HepG2 (cell line): ENCODE measurements around the gene PRSS8. TPM values are rescaled to one million over a fixed set of nuclear protein-coding genes. Genes with fewer than 3 reads are reported as not detected.

Experiments used
- ADNP ChIP-seq: sonication (generic); formaldehyde crosslinking; IDR thresholded peaks from 2 replicates; pipeline ENCODE4 v1.4.0; 2020; ENCODE audit warnings: missing genetic modification reagents
- CHCHD3 ChIP-seq: sonication (generic); formaldehyde crosslinking; IDR thresholded peaks from 2 replicates; pipeline ENCODE4 v1.8.0; 2022; ENCODE audit warnings: mild to moderate bottlenecking, missing genetic modification reagents, moderate library complexity
- CREM ChIP-seq, 2 experiments: sonication (generic) in 1 of 2; formaldehyde crosslinking in 1 of 2; IDR thresholded peaks; 2 replicates each; pipeline versions ENCODE4 v1.4.0 to v1.6.1; 2016 to 2020; ENCODE audit warnings: antibody characterized with exemption in 1 of 2, mild to moderate bottlenecking in 1 of 2, missing genetic modification reagents in 1 of 2
- ISX ChIP-seq: sonication (generic); formaldehyde crosslinking; conservative IDR thresholded peaks from 2 replicates; pipeline ENCODE4 v1.5.0; 2020; ENCODE audit warnings: missing genetic modification reagents
- KLF15 ChIP-seq: sonication (generic); formaldehyde crosslinking; IDR thresholded peaks from 2 replicates; pipeline ENCODE4 v1.8.1; 2023; ENCODE audit warnings: borderline replicate concordance, mild to moderate bottlenecking, inconsistent platforms, missing genetic modification reagents, mixed read lengths
- RFX3 ChIP-seq: IDR thresholded peaks from 2 replicates; pipeline ENCODE4 v1.6.1; 2016; ENCODE audit warnings: missing biosample characterization, missing genetic modification reagents
- SMAD3 ChIP-seq: sonication (generic); formaldehyde crosslinking; IDR thresholded peaks from 2 replicates; pipeline ENCODE4 v1.4.0; 2020; ENCODE audit warnings: missing genetic modification reagents
- ZNF232 ChIP-seq: sonication (generic); formaldehyde crosslinking; IDR thresholded peaks from 2 replicates; pipeline ENCODE4 v1.4.0; 2020; ENCODE audit warnings: missing genetic modification reagents, borderline replicate concordance
- ZNF317 ChIP-seq: sonication (generic); formaldehyde crosslinking; IDR thresholded peaks from 2 replicates; pipeline ENCODE4 v1.5.0; 2020; ENCODE audit warnings: mild to moderate bottlenecking, missing genetic modification reagents
- ZNF337 ChIP-seq: sonication (generic); formaldehyde crosslinking; IDR thresholded peaks from 2 replicates; pipeline ENCODE4 v1.5.1; 2020; ENCODE audit warnings: missing genetic modification reagents, low read depth, mild to moderate bottlenecking, borderline replicate concordance
- ZNF430 ChIP-seq: sonication (generic); formaldehyde crosslinking; IDR thresholded peaks from 2 replicates; pipeline ENCODE4 v1.9.0; 2021; ENCODE audit warnings: mild to moderate bottlenecking, missing genetic modification reagents
- ZNF484 ChIP-seq: sonication (generic); formaldehyde crosslinking; IDR thresholded peaks from 2 replicates; pipeline ENCODE4 v1.5.1; 2020; ENCODE audit warnings: mild to moderate bottlenecking, low read depth, missing genetic modification reagents, borderline replicate concordance
- ZNF557 ChIP-seq: sonication (generic); formaldehyde crosslinking; IDR thresholded peaks from 2 replicates; pipeline ENCODE4 v1.4.0; 2020; ENCODE audit warnings: missing genetic modification reagents
- ZNF563 ChIP-seq: sonication (generic); formaldehyde crosslinking; IDR thresholded peaks from 2 replicates; pipeline ENCODE4 v1.8.0; 2022; ENCODE audit warnings: mild to moderate bottlenecking, moderate library complexity, missing genetic modification reagents
- polyA plus RNA-seq, 8 experiments: library from polyadenylated mRNA; depleted of rRNA in 3 of 8; stranded (reverse) in 7 of 8; unstranded in 1 of 8; fragments of >200 nt; fragmentation: Illumina TruSeq in 4 of 8; extraction: Trizol in 4 of 8; gene quantifications; 2 replicates each; pipeline versions ENCODE4 v1.2.1 to v1.2.3, GENCODE V29; 2011 to 2016; ENCODE audit warnings: low read depth in 4 of 8, missing spikeins in 1 of 8, mixed read lengths in 1 of 8; ENCODE audit not compliant: insufficient read depth in 1 of 8
- total RNA-seq, 5 experiments: library from RNA; depleted of rRNA; stranded (reverse); fragments of >200 nt; fragmentation: Illumina TruSeq; extraction: Trizol; gene quantifications; 2 replicates each; pipeline ENCODE4 v1.2.3, GENCODE V29; 2016; ENCODE audit warnings: low read depth in 1 of 5
- TF ChIP-seq, protein P1 (sequence below): sonication (generic); formaldehyde crosslinking; IDR thresholded peaks from 2 replicates; pipeline ENCODE4 v1.4.0; 2020; ENCODE audit warnings: missing genetic modification reagents, mild to moderate bottlenecking, borderline replicate concordance
- TF ChIP-seq, protein P2 (sequence below): sonication (generic); formaldehyde crosslinking; IDR thresholded peaks from 2 replicates; pipeline ENCODE4 v1.5.1; 2020; ENCODE audit warnings: mild to moderate bottlenecking, missing genetic modification reagents, moderate library complexity
- TF ChIP-seq, protein P3 (sequence below): sonication (generic); formaldehyde crosslinking; IDR thresholded peaks from 2 replicates; pipeline ENCODE4 v1.4.0; 2020; ENCODE audit warnings: missing genetic modification reagents
- TF ChIP-seq, protein P4 (sequence below): sonication (generic); formaldehyde crosslinking; IDR thresholded peaks from 2 replicates; pipeline ENCODE4 v1.5.1; 2020; ENCODE audit warnings: missing genetic modification reagents, mild to moderate bottlenecking, borderline replicate concordance

Gene PRSS8
- total and polyA plus RNA-seq, 2 of the 13 experiments (the other 11 are each of a cell fraction or from before 2014, with no cell fraction given), result 2.6 to 7.2 TPM

DNA sequence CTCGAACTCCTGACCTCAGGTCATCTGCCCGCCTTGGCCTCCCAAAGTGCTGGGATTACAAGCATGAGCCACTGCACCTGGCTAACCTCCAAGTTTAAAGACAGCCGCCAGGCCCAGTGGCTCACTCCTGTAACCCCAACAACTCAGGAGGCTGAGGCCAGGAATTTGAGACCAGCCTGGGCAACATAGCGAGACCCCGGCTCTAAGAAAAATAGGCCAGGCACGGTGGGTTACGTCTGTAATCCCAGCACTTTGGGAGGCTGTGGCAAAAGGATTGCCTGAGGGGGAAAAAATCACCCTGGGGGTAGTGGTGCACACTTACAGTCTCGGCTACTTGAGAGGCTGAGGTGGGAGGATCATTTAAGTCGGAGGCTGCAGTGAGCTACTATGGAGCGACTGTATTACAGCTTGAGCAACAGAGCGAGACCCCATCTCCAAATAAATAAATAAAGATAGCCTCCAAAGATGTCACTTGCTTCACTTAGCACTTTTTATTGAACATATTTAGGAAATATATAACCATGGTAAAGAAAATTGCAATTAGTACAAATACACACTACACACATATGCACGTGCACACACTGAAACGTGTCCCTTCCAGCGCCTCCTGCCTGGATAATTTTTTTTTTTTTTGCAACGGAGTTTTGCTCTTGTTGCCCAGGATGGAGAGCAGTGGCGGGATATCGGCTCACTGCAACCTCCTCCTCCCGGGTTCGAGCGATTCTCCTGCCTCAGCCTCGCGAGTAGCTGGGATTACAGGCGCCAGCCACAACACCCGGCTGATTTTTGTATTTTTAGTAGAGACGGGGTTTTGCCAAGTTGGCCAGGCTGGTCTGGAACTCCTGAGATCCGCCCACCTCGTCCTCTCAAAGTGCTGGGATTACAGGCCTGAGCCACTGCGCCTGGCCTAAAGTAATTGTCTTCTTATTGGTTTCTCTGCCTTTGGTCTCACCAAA is 28.7 kb downstream of the PRSS8 start (continued):
- TF ChIP-seq CREM (IDR thresholded peaks at IDR 0.05) (no peak), CREM (CRISPR knock-in tag; IDR thresholded peaks at IDR 0.05) (no peak), ZNF484 (CRISPR knock-in tag) (0 out of 2 replicates have a peak, but pooled peaks have one; percentile 51), SMAD3 (CRISPR knock-in tag) (no peak), ZNF563 (CRISPR knock-in tag) (no peak), ZNF430 (CRISPR knock-in tag) (0 out of 2 replicates have a peak, but pooled peaks have one; percentile 32), ZNF557 (0 out of 2 replicates have a peak, but pooled peaks have one; percentile 49), CHCHD3 (CRISPR knock-in tag) (no peak), ZNF317 (CRISPR knock-in tag) (0 out of 2 replicates have a peak, but pooled peaks have one; percentile 36), ZNF337 (CRISPR knock-in tag) (0 out of 2 replicates have a peak, but pooled peaks have one; percentile 27), ZNF232 (CRISPR knock-in tag) (0 out of 2 replicates have a peak, but pooled peaks have one; percentile 19), ISX (CRISPR knock-in tag) (no peak), KLF15 (CRISPR knock-in tag) (no peak), RFX3 (CRISPR knock-in tag) (no peak), ADNP (CRISPR knock-in tag) (0 out of 2 replicates have a peak, but pooled peaks have one; percentile 39)
- TF ChIP-seq, protein P1, sequence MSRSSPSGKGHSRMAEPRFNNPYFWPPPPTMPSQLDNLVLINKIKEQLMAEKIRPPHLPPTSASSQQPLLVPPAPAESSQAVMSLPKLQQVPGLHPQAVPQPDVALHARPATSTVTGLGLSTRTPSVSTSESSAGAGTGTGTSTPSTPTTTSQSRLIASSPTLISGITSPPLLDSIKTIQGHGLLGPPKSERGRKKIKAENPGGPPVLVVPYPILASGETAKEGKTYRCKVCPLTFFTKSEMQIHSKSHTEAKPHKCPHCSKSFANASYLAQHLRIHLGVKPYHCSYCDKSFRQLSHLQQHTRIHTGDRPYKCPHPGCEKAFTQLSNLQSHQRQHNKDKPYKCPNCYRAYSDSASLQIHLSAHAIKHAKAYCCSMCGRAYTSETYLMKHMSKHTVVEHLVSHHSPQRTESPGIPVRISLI (CRISPR knock-in tag), result peak; percentile 40; the same call in 1 of the 2 replicates
- TF ChIP-seq, protein P2, sequence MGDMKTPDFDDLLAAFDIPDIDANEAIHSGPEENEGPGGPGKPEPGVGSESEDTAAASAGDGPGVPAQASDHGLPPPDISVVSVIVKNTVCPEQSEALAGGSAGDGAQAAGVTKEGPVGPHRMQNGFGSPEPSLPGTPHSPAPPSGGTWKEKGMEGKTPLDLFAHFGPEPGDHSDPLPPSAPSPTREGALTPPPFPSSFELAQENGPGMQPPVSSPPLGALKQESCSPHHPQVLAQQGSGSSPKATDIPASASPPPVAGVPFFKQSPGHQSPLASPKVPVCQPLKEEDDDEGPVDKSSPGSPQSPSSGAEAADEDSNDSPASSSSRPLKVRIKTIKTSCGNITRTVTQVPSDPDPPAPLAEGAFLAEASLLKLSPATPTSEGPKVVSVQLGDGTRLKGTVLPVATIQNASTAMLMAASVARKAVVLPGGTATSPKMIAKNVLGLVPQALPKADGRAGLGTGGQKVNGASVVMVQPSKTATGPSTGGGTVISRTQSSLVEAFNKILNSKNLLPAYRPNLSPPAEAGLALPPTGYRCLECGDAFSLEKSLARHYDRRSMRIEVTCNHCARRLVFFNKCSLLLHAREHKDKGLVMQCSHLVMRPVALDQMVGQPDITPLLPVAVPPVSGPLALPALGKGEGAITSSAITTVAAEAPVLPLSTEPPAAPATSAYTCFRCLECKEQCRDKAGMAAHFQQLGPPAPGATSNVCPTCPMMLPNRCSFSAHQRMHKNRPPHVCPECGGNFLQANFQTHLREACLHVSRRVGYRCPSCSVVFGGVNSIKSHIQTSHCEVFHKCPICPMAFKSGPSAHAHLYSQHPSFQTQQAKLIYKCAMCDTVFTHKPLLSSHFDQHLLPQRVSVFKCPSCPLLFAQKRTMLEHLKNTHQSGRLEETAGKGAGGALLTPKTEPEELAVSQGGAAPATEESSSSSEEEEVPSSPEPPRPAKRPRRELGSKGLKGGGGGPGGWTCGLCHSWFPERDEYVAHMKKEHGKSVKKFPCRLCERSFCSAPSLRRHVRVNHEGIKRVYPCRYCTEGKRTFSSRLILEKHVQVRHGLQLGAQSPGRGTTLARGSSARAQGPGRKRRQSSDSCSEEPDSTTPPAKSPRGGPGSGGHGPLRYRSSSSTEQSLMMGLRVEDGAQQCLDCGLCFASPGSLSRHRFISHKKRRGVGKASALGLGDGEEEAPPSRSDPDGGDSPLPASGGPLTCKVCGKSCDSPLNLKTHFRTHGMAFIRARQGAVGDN, result peak; percentile 58; the same call in 1 of the 2 replicates
- TF ChIP-seq, protein P3, sequence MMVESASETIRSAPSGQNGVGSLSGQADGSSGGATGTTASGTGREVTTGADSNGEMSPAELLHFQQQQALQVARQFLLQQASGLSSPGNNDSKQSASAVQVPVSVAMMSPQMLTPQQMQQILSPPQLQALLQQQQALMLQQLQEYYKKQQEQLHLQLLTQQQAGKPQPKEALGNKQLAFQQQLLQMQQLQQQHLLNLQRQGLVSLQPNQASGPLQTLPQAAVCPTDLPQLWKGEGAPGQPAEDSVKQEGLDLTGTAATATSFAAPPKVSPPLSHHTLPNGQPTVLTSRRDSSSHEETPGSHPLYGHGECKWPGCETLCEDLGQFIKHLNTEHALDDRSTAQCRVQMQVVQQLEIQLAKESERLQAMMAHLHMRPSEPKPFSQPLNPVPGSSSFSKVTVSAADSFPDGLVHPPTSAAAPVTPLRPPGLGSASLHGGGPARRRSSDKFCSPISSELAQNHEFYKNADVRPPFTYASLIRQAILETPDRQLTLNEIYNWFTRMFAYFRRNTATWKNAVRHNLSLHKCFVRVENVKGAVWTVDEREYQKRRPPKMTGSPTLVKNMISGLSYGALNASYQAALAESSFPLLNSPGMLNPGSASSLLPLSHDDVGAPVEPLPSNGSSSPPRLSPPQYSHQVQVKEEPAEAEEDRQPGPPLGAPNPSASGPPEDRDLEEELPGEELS (CRISPR knock-in tag), result peak; percentile 31; the same call in 1 of the 2 replicates
- TF ChIP-seq, protein P4, sequence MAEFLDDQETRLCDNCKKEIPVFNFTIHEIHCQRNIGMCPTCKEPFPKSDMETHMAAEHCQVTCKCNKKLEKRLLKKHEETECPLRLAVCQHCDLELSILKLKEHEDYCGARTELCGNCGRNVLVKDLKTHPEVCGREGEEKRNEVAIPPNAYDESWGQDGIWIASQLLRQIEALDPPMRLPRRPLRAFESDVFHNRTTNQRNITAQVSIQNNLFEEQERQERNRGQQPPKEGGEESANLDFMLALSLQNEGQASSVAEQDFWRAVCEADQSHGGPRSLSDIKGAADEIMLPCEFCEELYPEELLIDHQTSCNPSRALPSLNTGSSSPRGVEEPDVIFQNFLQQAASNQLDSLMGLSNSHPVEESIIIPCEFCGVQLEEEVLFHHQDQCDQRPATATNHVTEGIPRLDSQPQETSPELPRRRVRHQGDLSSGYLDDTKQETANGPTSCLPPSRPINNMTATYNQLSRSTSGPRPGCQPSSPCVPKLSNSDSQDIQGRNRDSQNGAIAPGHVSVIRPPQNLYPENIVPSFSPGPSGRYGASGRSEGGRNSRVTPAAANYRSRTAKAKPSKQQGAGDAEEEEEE (CRISPR knock-in tag), result no peak
